Psoas muscle (tissue), 8 donors: ENCODE measurements around the gene PCBP2. TPM values are rescaled to one million over a fixed set of nuclear protein-coding genes. Genes with fewer than 3 reads are reported as not detected.

Experiments
- ATAC-seq, 4 donors: fragments of 200-7000 bp; cut with Tn5 transposase; one replicate each; pipeline ENCODE4 v1.9.1; 2020; ENCODE audit warnings: moderate library complexity in 3 of 4, mild to moderate bottlenecking in 2 of 4
- DNase-seq, 2 donors: peaks; one replicate each; pipeline ENCODE4 v3.0.0-alpha.2; 2020
- H3K27ac ChIP-seq: fragments of 200-600 bp; one replicate; pipeline ENCODE4 v1.8.0; 2022
- H3K27me3 ChIP-seq, 3 donors: fragments of 200-600 bp in 1 of 3; one replicate each; pipeline versions ENCODE4 v1.6.1 to v1.8.0; 2013 to 2022; ENCODE audit warnings: low read length in 2 of 3, mild to moderate bottlenecking in 2 of 3, moderate library complexity in 1 of 3; ENCODE audit not compliant: insufficient read depth in 3 of 3
- H3K36me3 ChIP-seq, 2 donors: fragments of 200-600 bp in 1 of 2; one replicate each; pipeline versions ENCODE4 v1.6.1 to v1.8.0; 2013 to 2022; ENCODE audit warnings: low read depth in 1 of 2, mild to moderate bottlenecking in 1 of 2, moderate library complexity in 1 of 2; ENCODE audit not compliant: insufficient read depth in 1 of 2
- H3K4me1 ChIP-seq: fragments of 200-600 bp; one replicate; pipeline ENCODE4 v1.8.0; 2022
- H3K4me3 ChIP-seq: fragments of 200-600 bp; one replicate; pipeline ENCODE4 v1.8.0; 2022; ENCODE audit warnings: mild to moderate bottlenecking
- H3K9me3 ChIP-seq: fragments of 200-600 bp; one replicate; pipeline ENCODE4 v1.8.0; 2022
- CTCF ChIP-seq: fragments of 200-600 bp; IDR thresholded peaks from one replicate; pipeline ENCODE4 v1.8.0; 2022; ENCODE audit warnings: antibody characterized with exemption
- WGBS, 3 donors: extraction: QIAGEN DNeasy Blood & Tissue Kit; methylation state at CpG; one replicate each; pipeline versions ENCODE4 v1.1.6 to v1.1.7; 2013; 5-methylcytosine and 5-hydroxymethylcytosine counted together
- intact Hi-C, 2 donors: fragments of 100-400 bp; cut with DNase I; formaldehyde crosslinking; loops; one replicate each; pipeline versions ENCODE4 v1.11.0 to v1.14.2; 2022
- polyA plus RNA-seq, 3 donors: library from polyadenylated mRNA; stranded (reverse); fragments of 200-250 nt; gene quantifications; one replicate each; pipeline ENCODE4 v1.2.3, GENCODE V29; 2013
- total RNA-seq, 4 donors: library from RNA; stranded (reverse); fragmentation: NEBNext Ultra II Directional in 2 of 4; extraction: Animal tissue kit (Norgen Biotek cat#: 25700) in 2 of 4; gene quantifications; one replicate each; pipeline versions ENCODE4 v1.2.1 to v1.2.4, GENCODE V29; 2021 to 2023
- donor health status: healthy with polysubstance abuse.
- donor health status: DM: no; HTN: no; CAD: no; lungs with moderate emphysema.
- donor health status: Bipolar disorder and iron deficiency.
- donor health status: healthy.
- donor health status: DM: yes; HTN: yes; CAD: no.
- donor health status: DM: no; HTN: no; CAD: no.
- donor health status: DM: no; HTN: no; CAD: no.
- donor health status: DM: yes; HTN: yes; CAD: no.

The PCBP2 gene
- total and polyA plus RNA-seq, 7 donors: 254 to 507 (median 412) TPM

GRCh38 chr12:53463802-53464560, 12.1 kb downstream of the PCBP2 start:
- no peak for TF ChIP-seq CTCF
- Histone ChIP-seq H3K9me3 (no peaks in the 10 kb centered on the region), H3K27ac (peak overlapping the region; percentile 66), H3K27me3 (no peaks in the 10 kb centered on the region), H3K36me3 (peaks cover 54 to 100% of the 10 kb centered on the region in 2 donors), H3K4me1 (peaks cover 96% of the 10 kb centered on the region), H3K4me3 (no peak overlapping the region)
- intact Hi-C loops: no loop called here
- DNase-seq: no peak
- ATAC-seq: no peak
- WGBS, 3 donors: 36 to 54% (median 40%) methylated on average over 5 of the region's 5 CpGs

- Histone ChIP-seq H3K4me1 (peaks cover 93% of the 10 kb centered on the region), H3K4me3 (no peak overlapping the region), H3K9me3 (no peaks in the 10 kb centered on the region), H3K36me3 (peaks cover 55 to 100% of the 10 kb centered on the region in 2 donors), H3K27ac (peak overlapping the region; percentile 66), H3K27me3 (no peaks in the 10 kb centered on the region)
- intact Hi-C loops: no loop called here
- DNase-seq (no peak), ATAC-seq (no peak)
- TF ChIP-seq CTCF: no peak
- WGBS, 3 donors: 74 to 76% (median 74%) methylated on average over 11 of the region's 11 CpGs
Measured at GRCh38 chr12:53464685-53465418, 12.9 kb downstream of the PCBP2 start.

GRCh38 chr12:53465679-53466078, 13.8 kb downstream of the PCBP2 start:
- H3K4me3 ChIP-seq: no peak overlapping the region
- H3K4me1 ChIP-seq: peaks cover 92% of the 10 kb centered on the region
- H3K36me3 ChIP-seq: peaks cover 54 to 100% of the 10 kb centered on the region in 2 donors
- DNase-seq (no peak), ATAC-seq (no peak)
- intact Hi-C loops: no loop called here
- no peaks in the 10 kb centered on the region for H3K9me3 ChIP-seq
- peak overlapping the region; percentile 66 for H3K27ac ChIP-seq
- WGBS, 3 donors: 48 to 58% (median 51%) methylated on average over 2 of the region's 2 CpGs
- peak; percentile 5 for TF ChIP-seq CTCF
- H3K27me3 ChIP-seq: no peaks in the 10 kb centered on the region

GRCh38 chr12:53466640-53467039, 14.7 kb downstream of the PCBP2 start:
- DNase-seq (no peak), ATAC-seq (peak; percentile 58 to 81 (median 73))
- peaks cover 91% of the 10 kb centered on the region for H3K4me1 ChIP-seq
- H3K4me3 ChIP-seq: peak overlapping the region; percentile 1
- peaks cover 56 to 100% of the 10 kb centered on the region in 2 donors for H3K36me3 ChIP-seq
- no peaks in the 10 kb centered on the region for H3K9me3 ChIP-seq
- H3K27ac ChIP-seq: peak overlapping the region; percentile 66
- no peaks in the 10 kb centered on the region for H3K27me3 ChIP-seq
- intact Hi-C loops: no loop called here
- WGBS, 3 donors: 34 to 49% (median 42%) methylated on average over 4 of the region's 4 CpGs
- no peak for TF ChIP-seq CTCF
